Nephron progenitor cell (in vitro differentiated cells): ENCODE measurements around the gene ANKS1B.

Experiments used
- DNase-seq: peaks from one replicate; pipeline ENCODE4 v3.0.0; 2021
- H3K27ac Mint-ChIP-seq: 2 replicates; pipeline ENCODE4 v1.8.0; 2021; ENCODE audit warnings: mild to moderate bottlenecking, moderate library complexity, mixed read lengths
- H3K27me3 Mint-ChIP-seq: 2 replicates; pipeline ENCODE4 v1.8.0; 2021; ENCODE audit warnings: mild to moderate bottlenecking, low read depth, mixed read lengths; ENCODE audit not compliant: poor library complexity
- H3K36me3 Mint-ChIP-seq: 2 replicates; pipeline ENCODE4 v1.8.0; 2021; ENCODE audit warnings: low read depth, mixed read lengths
- H3K4me1 Mint-ChIP-seq: 2 replicates; pipeline ENCODE4 v1.8.0; 2021; ENCODE audit warnings: mixed read lengths
- H3K4me3 Mint-ChIP-seq: 2 replicates; pipeline ENCODE4 v1.8.0; 2021; ENCODE audit warnings: mild to moderate bottlenecking, moderate library complexity, mixed read lengths
- H3K9me3 Mint-ChIP-seq: 2 replicates; pipeline ENCODE4 v1.8.0; 2021; ENCODE audit warnings: mild to moderate bottlenecking, moderate library complexity, mixed read lengths
- CTCF ChIP-seq: fragments of 200-600 bp; sonication (generic); IDR thresholded peaks from 2 replicates; pipeline ENCODE4 v1.5.0; 2021; ENCODE audit warnings: antibody characterized with exemption

ANKS1B gene

GRCh38 chr12:99137124-99137855 lies 847.4 kb downstream of the ANKS1B start:
- Mint-ChIP-seq H3K27ac (no peak overlapping the region), H3K36me3 (no peaks in the 10 kb centered on the region), H3K4me3 (no peak overlapping the region), H3K27me3 (peaks cover 3% of the 10 kb centered on the region), H3K4me1 (no peaks in the 10 kb centered on the region), H3K9me3 (no peaks in the 10 kb centered on the region)
- DNase-seq, result no peak
- TF ChIP-seq CTCF, result no peak

DNA sequence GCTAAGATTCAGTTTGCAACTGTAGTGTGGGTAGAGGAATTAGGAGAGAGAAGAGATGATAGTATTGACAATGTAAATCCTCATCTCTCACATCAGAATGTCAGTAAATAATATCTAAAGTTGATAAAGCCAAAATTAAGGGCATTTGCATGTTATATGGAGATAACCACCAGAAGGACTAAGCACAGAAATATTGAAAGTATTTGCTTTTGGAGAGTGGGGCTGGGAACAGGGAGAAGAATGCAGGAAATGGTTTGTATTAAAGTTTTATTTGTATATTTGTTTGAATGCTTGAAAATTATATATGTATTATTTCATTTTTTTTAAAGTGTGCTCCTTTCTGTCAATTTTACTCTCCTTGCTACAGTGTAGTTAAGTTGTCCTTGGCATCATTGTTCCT lies 848.2 kb downstream of the ANKS1B start:
- no peak for TF ChIP-seq CTCF
- Mint-ChIP-seq H3K36me3 (no peaks in the 10 kb centered on the region), H3K27ac (no peak overlapping the region), H3K27me3 (peaks cover 3% of the 10 kb centered on the region), H3K4me1 (no peaks in the 10 kb centered on the region), H3K9me3 (no peaks in the 10 kb centered on the region), H3K4me3 (no peak overlapping the region)
- no peak for DNase-seq

- Mint-ChIP-seq H3K27ac (no peak overlapping the region), H3K4me1 (no peaks in the 10 kb centered on the region)
These were observed 849.4 kb downstream of the ANKS1B start for GRCh38 chr12:99135376-99135775.

GRCh38 chr12:99133401-99133800 lies 851.3 kb downstream of the ANKS1B start:
- DNase-seq, result no peak
- Mint-ChIP-seq H3K4me1 (no peaks in the 10 kb centered on the region), H3K27me3 (no peaks in the 10 kb centered on the region), H3K4me3 (no peak overlapping the region), H3K36me3 (no peaks in the 10 kb centered on the region), H3K9me3 (no peaks in the 10 kb centered on the region), H3K27ac (no peak overlapping the region)
- TF ChIP-seq CTCF, result no peak

More at GRCh38 chr12:99135376-99135775, 849.4 kb downstream of the ANKS1B start:
- no peak for DNase-seq
- Mint-ChIP-seq H3K36me3 (no peaks in the 10 kb centered on the region), H3K4me3 (no peak overlapping the region), H3K27me3 (peaks cover 3% of the 10 kb centered on the region), H3K9me3 (no peaks in the 10 kb centered on the region)
- no peak for TF ChIP-seq CTCF

- H3K27ac Mint-ChIP-seq, result no peak overlapping the region
- H3K4me1 Mint-ChIP-seq, result no peaks in the 10 kb centered on the region
These were observed 853.0 kb downstream of the ANKS1B start for GRCh38 chr12:99131751-99132199.

More at GRCh38 chr12:99131751-99132199, 853.0 kb downstream of the ANKS1B start:
- Mint-ChIP-seq H3K36me3 (no peaks in the 10 kb centered on the region), H3K9me3 (no peaks in the 10 kb centered on the region), H3K4me3 (no peak overlapping the region), H3K27me3 (no peaks in the 10 kb centered on the region)
- no peak for TF ChIP-seq CTCF
- DNase-seq, result peak; percentile 54
